Neural cell (in vitro differentiated cells): ENCODE measurements around the gene SP6. TPM values are rescaled to one million over a fixed set of nuclear protein-coding genes. Genes with fewer than 3 reads are reported as not detected.

Experiments used
- H2AFZ ChIP-seq: fragments of 200-600, 300-800 bp; sonication (generic), shearing (Covaris generic); 2 replicates; pipeline ENCODE4 v1.6.0; 2014; ENCODE audit warnings: low read depth, mild to moderate bottlenecking, antibody characterized with exemption, low read length, moderate library complexity
- H3F3A ChIP-seq: fragments of 200-600 bp; shearing (Covaris generic); 2 replicates; pipeline ENCODE4 v1.6.1; 2016; ENCODE audit warnings: mild to moderate bottlenecking, moderate library complexity, mixed read lengths, antibody characterized with exemption, low read length; ENCODE audit not compliant: insufficient read depth, poor library complexity, severe bottlenecking
- H3K27ac ChIP-seq: fragments of 200-600, 300-800 bp; sonication (generic), shearing (Covaris generic); 2 replicates; pipeline ENCODE4 v1.5.1; 2014; ENCODE audit warnings: mild to moderate bottlenecking, low read length, moderate library complexity
- H3K27me3 ChIP-seq: fragments of 300-800, 200-600 bp; sonication (generic), shearing (Covaris generic); 2 replicates; pipeline ENCODE4 v1.6.0; 2014; ENCODE audit warnings: mild to moderate bottlenecking, low read depth, low read length, moderate library complexity; ENCODE audit not compliant: insufficient read depth
- H3K36me3 ChIP-seq: fragments of 300-800, 200-600 bp; sonication (generic), shearing (Covaris generic); 2 replicates; pipeline ENCODE4 v1.5.1; 2014; ENCODE audit warnings: mild to moderate bottlenecking, antibody characterized with exemption, low read length, moderate library complexity; ENCODE audit not compliant: insufficient read depth
- H3K4me2 ChIP-seq: fragments of 300-800, 200-600 bp; sonication (generic), shearing (Covaris generic); 2 replicates; pipeline ENCODE4 v1.6.0; 2014; ENCODE audit warnings: mild to moderate bottlenecking, low read length
- H3K4me3 ChIP-seq: fragments of 300-800, 200-600 bp; sonication (generic), shearing (Covaris generic); 2 replicates; pipeline ENCODE4 v1.5.1; 2014; ENCODE audit warnings: mild to moderate bottlenecking, low read length, moderate library complexity
- H3K79me2 ChIP-seq: fragments of 200-600 bp; shearing (Covaris generic); replicated peaks from 2 replicates; pipeline ENCODE4 v1.6.0; 2014; ENCODE audit warnings: mild to moderate bottlenecking, low read length, moderate library complexity; ENCODE audit not compliant: insufficient read depth
- H3K9ac ChIP-seq: fragments of 300-800, 200-600 bp; sonication (generic), shearing (Covaris generic); 2 replicates; pipeline ENCODE4 v1.6.1; 2016; ENCODE audit warnings: mild to moderate bottlenecking, low read length, mixed read lengths
- H3K9me2 ChIP-seq: fragments of 200-600 bp; shearing (Covaris generic); 2 replicates; pipeline ENCODE4 v1.6.1; 2016; ENCODE audit warnings: mild to moderate bottlenecking, low read length, mixed read lengths; ENCODE audit not compliant: insufficient read depth
- H3K9me3 ChIP-seq: fragments of 200-600, 300-800 bp; sonication (generic), shearing (Covaris generic); 2 replicates; pipeline ENCODE4 v1.6.1; 2016; ENCODE audit warnings: mild to moderate bottlenecking, mixed run types, low read length, moderate library complexity, mixed read lengths
- H4K20me1 ChIP-seq: fragments of 200-600 bp; shearing (Covaris generic); 2 replicates; pipeline ENCODE4 v1.6.1; 2016; ENCODE audit warnings: mild to moderate bottlenecking, mixed run types; ENCODE audit not compliant: insufficient read depth
- CTCF ChIP-seq: fragments of 450-650 bp; IDR thresholded peaks from 2 replicates; pipeline ENCODE4 v1.5.1; 2014; ENCODE audit warnings: antibody characterized with exemption, mild to moderate bottlenecking, moderate library complexity; ENCODE audit not compliant: poor library complexity, severe bottlenecking
- EZH2 ChIP-seq: fragments of 200-600, 300-800 bp; shearing (Covaris generic), sonication (generic); IDR thresholded peaks from 2 replicates; pipeline ENCODE4 v1.6.1; 2014; ENCODE audit warnings: antibody characterized with exemption, low read length, borderline replicate concordance, mild to moderate bottlenecking; ENCODE audit not compliant: insufficient read depth, poor library complexity, severe bottlenecking
- MXI1 ChIP-seq: fragments of 450-650 bp; conservative IDR thresholded peaks from 2 replicates; pipeline ENCODE4 v1.6.1; 2014; ENCODE audit warnings: antibody characterized with exemption, mild to moderate bottlenecking; ENCODE audit not compliant: poor library complexity, severe bottlenecking
- POLR2AphosphoS5 ChIP-seq: IDR thresholded peaks from 2 replicates; pipeline ENCODE4 v1.6.1; 2012
- RAD21 ChIP-seq: fragments of 450-650 bp; conservative IDR thresholded peaks from 2 replicates; pipeline ENCODE4 v1.6.1; 2014; ENCODE audit warnings: antibody characterized with exemption, mild to moderate bottlenecking, moderate library complexity
- REST ChIP-seq: IDR thresholded peaks from 2 replicates; pipeline ENCODE4 v1.6.1; 2012; ENCODE audit warnings: borderline replicate concordance
- SMC3 ChIP-seq: fragments of 450-650 bp; conservative IDR thresholded peaks from 2 replicates; pipeline ENCODE4 v1.6.1; 2014; ENCODE audit warnings: antibody characterized with exemption, mild to moderate bottlenecking, moderate library complexity; ENCODE audit not compliant: poor library complexity
- polyA plus RNA-seq: library from polyadenylated mRNA; depleted of rRNA; stranded (reverse); fragments of >200 nt; gene quantifications from 2 replicates; pipeline ENCODE4 v1.2.3, GENCODE V29; 2014

Gene SP6
- polyA plus RNA-seq, 1 donor from 2014 or later: 0.42 TPM

GRCh38 chr17:47840001-47840741 lies 10.8 kb downstream of the SP6 start:
- H2AFZ ChIP-seq: peak overlapping the region; percentile 92
- peak overlapping the region; percentile 80 for H3K9ac ChIP-seq
- peak overlapping the region; percentile 62 for H3K4me2 ChIP-seq
- H4K20me1 ChIP-seq: no peaks in the 10 kb centered on the region
- peak overlapping the region; percentile 81 for H3K4me3 ChIP-seq
- peaks cover 9% of the 10 kb centered on the region for H3K27me3 ChIP-seq
- no peaks in the 10 kb centered on the region for H3K36me3 ChIP-seq
- TF ChIP-seq CTCF: no peak
- no peaks in the 10 kb centered on the region for H3K9me3 ChIP-seq
- H3K9me2 ChIP-seq: no peaks in the 10 kb centered on the region
- H3F3A ChIP-seq: no peaks in the 10 kb centered on the region
- no peak overlapping the region for H3K27ac ChIP-seq
- no peaks in the 10 kb centered on the region for H3K79me2 ChIP-seq

GRCh38 chr17:47839071-47839470 lies 11.9 kb downstream of the SP6 start:
- H3K27ac ChIP-seq: no peak overlapping the region
- no peaks in the 10 kb centered on the region for H3K36me3 ChIP-seq
- H4K20me1 ChIP-seq: no peaks in the 10 kb centered on the region
- H3K27me3 ChIP-seq: no peaks in the 10 kb centered on the region
- no peak overlapping the region for H3K4me2 ChIP-seq
- H2AFZ ChIP-seq: no peak overlapping the region
- H3K9ac ChIP-seq: no peak overlapping the region
- TF ChIP-seq POLR2AphosphoS5 (no peak), RAD21 (no peak), CTCF (no peak), MXI1 (no peak), EZH2 (no peak), REST (no peak), SMC3 (no peak)
- no peaks in the 10 kb centered on the region for H3F3A ChIP-seq
- H3K79me2 ChIP-seq: no peaks in the 10 kb centered on the region
- no peaks in the 10 kb centered on the region for H3K9me2 ChIP-seq
- H3K9me3 ChIP-seq: no peaks in the 10 kb centered on the region
- H3K4me3 ChIP-seq: peak overlapping the region; percentile 81
